Measurements from ENCODE around the gene DDT. TPM values are rescaled to one million over a fixed set of nuclear protein-coding genes. Genes with fewer than 3 reads are reported as not detected.
A peak's percentile ranks its signal among the peaks of the same experiment; 100 is the strongest.

Gene DDT
- polyA plus RNA-seq, 2 of the 4 experiments (the other 2 are of a cell fraction) = 119 to 173 TPM

- no peak for DNase-seq (ENCODE audit: low read depth in 1 of 2, low spot score in 1 of 2)
- H3K27ac ChIP-seq = no peak overlapping the region
- H3K4me3 ChIP-seq = no peak overlapping the region
- CTCF ChIA-PET = no interaction called here
- H3K9me3 ChIP-seq = no peaks in the 10 kb centered on the region
- H3K4me1 ChIP-seq = no peaks in the 10 kb centered on the region; the same call in 2 of the 3 replicates
- POLR2A ChIA-PET = no interaction called here
- 80% methylated on average over 6 of the region's 6 CpGs for WGBS (ENCODE audit: missing lambda C conversion rate)
- TF ChIP-seq E2F6 (IDR thresholded peaks at IDR 0.05; ENCODE audit: borderline replicate concordance, low read depth) (no peak), RFX5 (IDR thresholded peaks at IDR 0.05) (no peak)
- TF ChIP-seq, protein P1, sequence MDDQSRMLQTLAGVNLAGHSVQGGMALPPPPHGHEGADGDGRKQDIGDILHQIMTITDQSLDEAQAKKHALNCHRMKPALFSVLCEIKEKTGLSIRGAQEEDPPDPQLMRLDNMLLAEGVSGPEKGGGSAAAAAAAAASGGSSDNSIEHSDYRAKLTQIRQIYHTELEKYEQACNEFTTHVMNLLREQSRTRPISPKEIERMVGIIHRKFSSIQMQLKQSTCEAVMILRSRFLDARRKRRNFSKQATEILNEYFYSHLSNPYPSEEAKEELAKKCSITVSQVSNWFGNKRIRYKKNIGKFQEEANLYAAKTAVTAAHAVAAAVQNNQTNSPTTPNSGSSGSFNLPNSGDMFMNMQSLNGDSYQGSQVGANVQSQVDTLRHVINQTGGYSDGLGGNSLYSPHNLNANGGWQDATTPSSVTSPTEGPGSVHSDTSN (IDR thresholded peaks at IDR 0.05) = peak; percentile 54; the same call in 1 of the 2 replicates
- ATAC-seq = no peak
- no peak overlapping the region for H3K4me2 ChIP-seq
- no peak for FAIRE-seq
Measured at GRCh38 chr22:23970816-23971486, 3.3 kb downstream of the DDT start.

- H3K27ac ChIP-seq = no peak overlapping the region
- H3K4me3 ChIP-seq = no peak overlapping the region
- CTCF ChIA-PET = no interaction called here
- H3K4me1 ChIP-seq = no peaks in the 10 kb centered on the region; the same call in 2 of the 3 replicates
- no peak for DNase-seq (ENCODE audit: low read depth in 1 of 2, low spot score in 1 of 2)
- H3K4me2 ChIP-seq = no peak overlapping the region
- POLR2A ChIA-PET = no interaction called here
- no peaks in the 10 kb centered on the region for H3K9me3 ChIP-seq
- WGBS (ENCODE audit: missing lambda C conversion rate) = 81% methylated on average over 5 of the region's 5 CpGs
- no peak for TF ChIP-seq GATA3 (IDR thresholded peaks at IDR 0.05; ENCODE audit: borderline replicate concordance)
- no peak for TF ChIP-seq HOXB13 (CRISPR knock-in tag; IDR thresholded peaks at IDR 0.05; ENCODE audit: low read depth)
- TF ChIP-seq MAZ (IDR thresholded peaks at IDR 0.05; ENCODE audit: borderline replicate concordance, low read depth, low read length) = no peak
- no peak for TF ChIP-seq HMGXB4 (CRISPR knock-in tag; IDR thresholded peaks at IDR 0.05; ENCODE audit: borderline replicate concordance)
- TF ChIP-seq HOXA7 (CRISPR knock-in tag; IDR thresholded peaks at IDR 0.05) = no peak
- no peak for TF ChIP-seq HOXB5 (CRISPR knock-in tag; IDR thresholded peaks at IDR 0.05)
- TF ChIP-seq EHMT2 (IDR thresholded peaks at IDR 0.05; ENCODE audit: low read depth) = no peak
- no peak for TF ChIP-seq POLR2AphosphoS2 (conservative IDR thresholded peaks at IDR 0.05; ENCODE audit: low read length)
- TF ChIP-seq CEBPB (IDR thresholded peaks at IDR 0.05) = no peak
- TF ChIP-seq RFX5 (IDR thresholded peaks at IDR 0.05) = no peak
- TF ChIP-seq FOSL2 (IDR thresholded peaks at IDR 0.05) = no peak
- no peak for TF ChIP-seq FOSL2 (CRISPR knock-in tag; IDR thresholded peaks at IDR 0.05)
- no peak for TF ChIP-seq SMC3 (IDR thresholded peaks at IDR 0.05)
- TF ChIP-seq RNF2 (IDR thresholded peaks at IDR 0.05; ENCODE audit: borderline replicate concordance, low read depth) = no peak
- no peak for TF ChIP-seq RARB (CRISPR knock-in tag; IDR thresholded peaks at IDR 0.05)
- TF ChIP-seq CHD2 (IDR thresholded peaks at IDR 0.05; ENCODE audit: low read length, partially characterized antibody) = no peak
- no peak for ATAC-seq
- no peak for FAIRE-seq
Measured at GRCh38 chr22:23970201-23970641, 4.0 kb downstream of the DDT start.

DNA sequence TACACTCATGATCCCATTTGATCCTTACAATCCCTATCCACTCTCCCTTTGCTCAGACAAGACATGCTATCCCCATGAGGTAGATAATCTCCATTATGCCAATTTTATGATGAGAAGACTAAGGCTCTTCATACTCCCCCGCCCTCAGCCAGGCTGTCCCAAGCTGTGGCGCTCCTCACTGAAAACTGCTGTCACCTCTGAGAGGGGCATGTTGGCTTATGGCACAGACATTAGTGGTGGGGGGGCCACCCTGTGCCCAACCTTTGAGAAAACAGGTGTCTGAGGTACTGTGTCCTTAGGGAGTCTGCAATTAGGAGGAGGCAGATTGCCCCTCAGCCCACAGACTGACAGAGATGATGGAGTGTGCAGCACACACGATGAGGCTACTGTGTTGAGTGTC is 5.2 kb downstream of the DDT start:
- H3K4me3 ChIP-seq = no peak overlapping the region
- 0 out of 3 replicates have a peak overlapping the region, but pooled peaks have one; percentile 6 for H3K4me2 ChIP-seq
- H3K4me1 ChIP-seq = no peaks in the 10 kb centered on the region; the same call in 2 of the 3 replicates
- no peak for FAIRE-seq
- no peaks in the 10 kb centered on the region for H3K9me3 ChIP-seq
- DNase-seq (ENCODE audit: low read depth in 1 of 2, low spot score in 1 of 2) = no peak
- CTCF ChIA-PET = no interaction called here
- WGBS (ENCODE audit: missing lambda C conversion rate) = 100% methylated on average over 1 of the region's 3 CpGs
- POLR2A ChIA-PET = no interaction called here
- no peak overlapping the region for H3K27ac ChIP-seq
- ATAC-seq = no peak
- TF ChIP-seq NFE2L2 (conservative IDR thresholded peaks at IDR 0.05; ENCODE audit: low read length) (no peak), POLR2AphosphoS2 (conservative IDR thresholded peaks at IDR 0.05; ENCODE audit: low read length) (no peak), CEBPB (IDR thresholded peaks at IDR 0.05) (no peak), FOXS1 (CRISPR knock-in tag; IDR thresholded peaks at IDR 0.05) (no peak), ZSCAN20 (CRISPR knock-in tag; IDR thresholded peaks at IDR 0.05) (no peak), RARB (CRISPR knock-in tag; IDR thresholded peaks at IDR 0.05) (no peak), MAFK (IDR thresholded peaks at IDR 0.05; ENCODE audit: partially characterized antibody) (no peak), EHF (CRISPR knock-in tag; IDR thresholded peaks at IDR 0.05) (no peak), ZFP36 (IDR thresholded peaks at IDR 0.05; ENCODE audit: borderline replicate concordance, partially characterized antibody) (no peak), ELK1 (IDR thresholded peaks at IDR 0.05; ENCODE audit: low read depth, low read length) (no peak), NR3C1 (IDR thresholded peaks at IDR 0.05) (no peak), SREBF2 (IDR thresholded peaks at IDR 0.05) (no peak), RAD21 (conservative IDR thresholded peaks at IDR 0.05 in 1 of 2, IDR thresholded peaks at IDR 0.05 in 1 of 2) (no peak)

Data from A549 (cell line).